ENCODE data around the gene ABI3.

Gene ABI3

DNA sequence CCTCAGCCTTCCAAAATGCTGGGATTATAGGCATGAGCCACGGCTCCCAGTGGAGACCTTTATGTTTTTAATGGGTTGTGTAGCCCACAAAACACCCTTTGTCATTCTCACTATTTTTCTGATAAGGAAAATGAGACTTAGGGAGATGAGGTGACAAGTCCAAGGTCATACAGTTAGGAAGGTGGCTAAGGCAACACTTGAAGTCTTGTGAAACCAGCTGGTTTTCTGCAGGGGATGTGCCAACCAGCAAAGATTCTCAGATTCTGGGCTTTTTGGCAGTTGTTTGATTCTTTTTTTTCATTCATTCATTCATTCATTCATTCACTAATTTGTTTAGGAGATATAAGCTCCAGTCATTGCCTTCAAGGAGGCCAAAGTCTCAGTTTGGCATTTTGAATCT, 30.1 kb downstream of the ABI3 start:
- TF ChIP-seq, protein P1, sequence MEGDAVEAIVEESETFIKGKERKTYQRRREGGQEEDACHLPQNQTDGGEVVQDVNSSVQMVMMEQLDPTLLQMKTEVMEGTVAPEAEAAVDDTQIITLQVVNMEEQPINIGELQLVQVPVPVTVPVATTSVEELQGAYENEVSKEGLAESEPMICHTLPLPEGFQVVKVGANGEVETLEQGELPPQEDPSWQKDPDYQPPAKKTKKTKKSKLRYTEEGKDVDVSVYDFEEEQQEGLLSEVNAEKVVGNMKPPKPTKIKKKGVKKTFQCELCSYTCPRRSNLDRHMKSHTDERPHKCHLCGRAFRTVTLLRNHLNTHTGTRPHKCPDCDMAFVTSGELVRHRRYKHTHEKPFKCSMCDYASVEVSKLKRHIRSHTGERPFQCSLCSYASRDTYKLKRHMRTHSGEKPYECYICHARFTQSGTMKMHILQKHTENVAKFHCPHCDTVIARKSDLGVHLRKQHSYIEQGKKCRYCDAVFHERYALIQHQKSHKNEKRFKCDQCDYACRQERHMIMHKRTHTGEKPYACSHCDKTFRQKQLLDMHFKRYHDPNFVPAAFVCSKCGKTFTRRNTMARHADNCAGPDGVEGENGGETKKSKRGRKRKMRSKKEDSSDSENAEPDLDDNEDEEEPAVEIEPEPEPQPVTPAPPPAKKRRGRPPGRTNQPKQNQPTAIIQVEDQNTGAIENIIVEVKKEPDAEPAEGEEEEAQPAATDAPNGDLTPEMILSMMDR (IDR thresholded peaks at IDR 0.05; ENCODE audit: low read depth, low read length, missing control alignments), result no peak
- H3K36me3 ChIP-seq (replicated peaks), result no peaks in the 10 kb centered on the region
- in situ Hi-C loops (cut with HindIII; ENCODE audit: low pct_ligation_motif_present, low sequenced_read_pairs), result no loop called here
- H3K27ac ChIP-seq, result no peak overlapping the region
- no peak overlapping the region for H3K4me3 ChIP-seq (ENCODE audit: low read depth, low read length)
- H3K27me3 ChIP-seq (replicated peaks), result peaks cover 2% of the 10 kb centered on the region
- DNase-seq, result no peak

DNA sequence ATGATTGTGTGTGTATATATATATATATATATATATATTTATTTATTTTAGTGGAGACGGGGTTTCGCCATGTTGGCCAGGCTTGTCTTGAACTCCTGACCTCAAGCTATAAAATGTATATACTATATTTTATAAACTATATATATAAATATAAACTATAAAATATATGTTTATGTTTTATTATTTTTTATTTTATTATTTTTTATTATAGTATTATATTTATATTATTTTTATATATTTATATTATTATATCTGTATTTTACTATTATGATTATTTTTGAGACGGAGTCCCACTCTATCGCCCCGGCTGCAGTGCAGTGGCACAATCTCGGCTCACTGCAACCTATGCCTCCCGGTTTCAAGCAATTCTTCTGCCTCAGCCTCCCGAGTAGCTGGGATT, 30.5 kb downstream of the ABI3 start:
- Histone ChIP-seq H3K4me3 (ENCODE audit: low read depth, low read length) (no peak overlapping the region), H3K27me3 (replicated peaks) (peaks cover under 1% of the 10 kb centered on the region), H3K27ac (no peak overlapping the region), H3K36me3 (replicated peaks) (no peaks in the 10 kb centered on the region)
- no peak for DNase-seq
- in situ Hi-C loops (cut with HindIII; ENCODE audit: low pct_ligation_motif_present, low sequenced_read_pairs), result no loop called here
- TF ChIP-seq, protein P1 (IDR thresholded peaks at IDR 0.05; ENCODE audit: low read depth, low read length, missing control alignments), result no peak

DNA sequence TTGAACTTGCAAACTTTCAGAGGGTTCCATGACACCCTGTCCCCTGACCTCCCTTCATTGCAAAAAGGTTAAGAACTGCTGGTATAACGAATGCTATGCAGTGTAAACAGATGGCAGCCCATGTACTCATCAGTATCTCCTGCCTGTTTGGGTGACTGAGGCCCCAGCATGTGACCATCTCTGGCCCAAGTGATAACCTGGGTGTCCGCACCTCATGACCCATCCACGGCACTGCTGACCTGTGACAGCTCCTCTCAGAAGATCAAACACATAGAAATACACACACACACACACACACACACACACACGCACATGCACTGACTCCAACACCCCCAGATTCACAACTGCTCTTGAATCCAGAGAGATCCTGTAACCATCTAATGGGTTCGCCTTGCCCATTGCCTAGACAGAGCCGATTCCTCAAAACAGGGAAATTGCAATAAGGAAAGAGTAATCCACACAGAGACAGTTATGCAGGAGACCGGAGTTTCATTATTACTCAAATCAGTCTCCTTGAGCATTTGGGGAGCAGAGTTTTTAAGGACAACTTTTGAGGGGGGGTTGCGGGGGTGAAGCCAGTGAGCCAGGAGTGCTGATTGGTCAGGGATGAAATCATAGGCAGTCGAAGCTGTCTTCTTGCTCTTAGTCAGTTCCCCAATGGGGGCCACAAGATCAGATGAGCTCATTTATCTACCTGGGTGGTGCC, 31.3 kb downstream of the ABI3 start:
- Histone ChIP-seq H3K36me3 (replicated peaks) (no peaks in the 10 kb centered on the region), H3K4me3 (ENCODE audit: low read depth, low read length) (no peak overlapping the region), H3K27me3 (replicated peaks) (no peaks in the 10 kb centered on the region), H3K27ac (no peak overlapping the region)
- no peak for DNase-seq
- TF ChIP-seq, protein P1 (IDR thresholded peaks at IDR 0.05; ENCODE audit: low read depth, low read length, missing control alignments), result no peak
- in situ Hi-C loops (cut with HindIII; ENCODE audit: low pct_ligation_motif_present, low sequenced_read_pairs), result no loop called here

DNA sequence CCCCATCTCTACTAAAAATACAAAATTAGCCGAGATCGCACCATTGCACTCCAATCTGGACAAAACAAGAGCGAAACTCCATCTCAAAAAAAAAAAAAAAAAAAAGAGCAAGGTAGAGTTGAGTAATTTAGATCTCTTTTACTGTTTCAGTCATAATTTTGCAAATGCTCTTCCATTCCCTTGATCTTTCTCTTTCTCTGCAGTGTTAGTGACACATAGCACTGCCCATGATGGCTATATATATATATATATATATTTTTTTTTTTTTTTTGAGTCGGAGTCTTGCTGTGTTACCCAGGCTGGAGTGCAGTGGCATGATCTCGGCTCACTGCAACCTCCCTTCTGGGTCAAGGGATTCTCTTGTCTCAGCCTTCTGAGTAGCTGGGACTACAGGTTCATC, 32.3 kb downstream of the ABI3 start:
- no peak overlapping the region for H3K4me3 ChIP-seq (ENCODE audit: low read depth, low read length)
- H3K27ac ChIP-seq, result no peak overlapping the region
- H3K27me3 ChIP-seq (replicated peaks), result no peaks in the 10 kb centered on the region
- TF ChIP-seq, protein P1 (IDR thresholded peaks at IDR 0.05; ENCODE audit: low read depth, low read length, missing control alignments), result no peak
- no peak for DNase-seq
- no peaks in the 10 kb centered on the region for H3K36me3 ChIP-seq (replicated peaks)
- in situ Hi-C loops (cut with HindIII; ENCODE audit: low pct_ligation_motif_present, low sequenced_read_pairs), result no loop called here

DNA sequence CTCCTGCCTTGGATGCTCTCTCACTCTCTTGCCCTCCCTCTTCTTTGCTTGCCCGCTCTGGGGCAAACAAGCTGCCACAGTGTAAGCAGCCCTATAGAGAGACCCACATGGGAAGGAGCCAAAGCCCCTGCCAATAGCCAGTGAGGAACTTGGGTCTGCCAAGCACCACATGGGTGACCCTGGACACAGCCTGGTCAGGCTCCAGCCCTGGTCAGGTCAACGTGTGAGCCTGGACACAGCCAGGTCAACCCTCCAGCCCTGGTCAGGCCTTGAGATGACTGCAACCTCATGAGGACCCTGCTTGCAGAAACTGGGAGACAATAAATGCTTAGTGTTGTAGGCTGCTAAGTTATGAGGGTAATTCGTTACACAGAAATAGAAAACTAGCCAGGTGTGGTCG, 34.3 kb downstream of the ABI3 start:
- Histone ChIP-seq H3K27me3 (replicated peaks) (no peaks in the 10 kb centered on the region), H3K27ac (no peak overlapping the region), H3K36me3 (replicated peaks) (no peaks in the 10 kb centered on the region), H3K4me3 (ENCODE audit: low read depth, low read length) (no peak overlapping the region)
- TF ChIP-seq, protein P1 (IDR thresholded peaks at IDR 0.05; ENCODE audit: low read depth, low read length, missing control alignments), result no peak
- no peak for DNase-seq
- in situ Hi-C loops (cut with HindIII; ENCODE audit: low pct_ligation_motif_present, low sequenced_read_pairs), result no loop called here

DNA sequence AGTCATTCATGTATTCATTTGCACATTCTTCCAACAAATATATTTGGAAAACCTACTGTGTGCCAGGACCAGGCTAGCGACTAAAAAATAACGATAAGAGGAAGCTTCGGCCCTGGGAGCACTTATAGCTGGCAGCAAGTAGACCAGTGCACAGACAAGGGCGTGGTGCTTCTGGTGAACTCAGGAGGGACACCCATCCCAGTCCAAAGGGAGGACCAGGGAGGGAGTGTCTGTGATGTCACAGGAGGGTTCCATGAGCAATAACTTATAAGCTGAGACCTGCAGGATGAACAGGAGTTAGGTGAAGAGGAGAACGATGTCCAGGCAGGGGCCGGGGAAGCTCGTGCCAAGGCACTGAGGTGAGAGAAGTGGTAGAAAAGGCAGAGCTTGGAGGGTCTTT, 37.4 kb downstream of the ABI3 start:
- Histone ChIP-seq H3K27me3 (replicated peaks) (no peaks in the 10 kb centered on the region), H3K4me3 (ENCODE audit: low read depth, low read length) (no peak overlapping the region), H3K36me3 (replicated peaks) (no peaks in the 10 kb centered on the region), H3K27ac (no peak overlapping the region)
- DNase-seq, result no peak
- TF ChIP-seq, protein P1 (IDR thresholded peaks at IDR 0.05; ENCODE audit: low read depth, low read length, missing control alignments), result no peak
- in situ Hi-C loops (cut with HindIII; ENCODE audit: low pct_ligation_motif_present, low sequenced_read_pairs), result no loop called here
